Thoracic aorta (tissue), 2 donors: Measurements from ENCODE around the gene ZNHIT2. TPM values are rescaled to one million over a fixed set of nuclear protein-coding genes. Genes with fewer than 3 reads are reported as not detected.
A peak's percentile ranks its signal among the peaks of the same experiment; 100 is the strongest.
"Not testable (repeated sequence)": the region's sequence is repeated elsewhere in the genome, so short reads cannot be mapped to it uniquely, and the experiment has no call there.

ENCODE experiments used
- ATAC-seq: fragments of 150-250 bp; one replicate; pipeline ENCODE4 v1.8.0; 2017; ENCODE audit warnings: low read depth; ENCODE audit not compliant: insufficient number of reproducible peaks, low FRiP score
- DNase-seq: peaks from one replicate; pipeline ENCODE4 v3.0.0-alpha.2; 2020; ENCODE audit warnings: low spot score
- H3K27ac ChIP-seq, 2 donors: fragments of 200-600 bp; sonication (generic); 1 replicate in 1 of 2; 2 replicates in 1 of 2; pipeline ENCODE4 v1.5.1; 2016; ENCODE audit warnings: mild to moderate bottlenecking in 2 of 2, moderate library complexity in 2 of 2
- H3K27me3 ChIP-seq: fragments of 200-600 bp; sonication (generic); replicated peaks from 2 replicates; pipeline ENCODE4 v1.6.0; 2016; ENCODE audit warnings: mild to moderate bottlenecking; ENCODE audit not compliant: insufficient read depth
- H3K36me3 ChIP-seq: fragments of 200-600 bp; sonication (generic); one replicate; pipeline ENCODE4 v1.5.1; 2016
- H3K4me1 ChIP-seq, 2 donors: fragments of 200-600 bp; sonication (generic); 1 replicate in 1 of 2; 2 replicates in 1 of 2; pipeline versions ENCODE4 v1.5.1 to v1.6.0; 2016; ENCODE audit warnings: low read depth in 2 of 2, mild to moderate bottlenecking in 1 of 2; ENCODE audit not compliant: control insufficient read depth in 1 of 2
- H3K4me3 ChIP-seq: fragments of 200-600 bp; sonication (generic); 2 replicates; pipeline ENCODE4 v1.5.1; 2016; ENCODE audit warnings: mild to moderate bottlenecking
- H3K9me3 ChIP-seq: fragments of 200-600 bp; sonication (generic); 2 replicates; pipeline ENCODE4 v1.5.1; 2016
- total RNA-seq, 2 donors: library from RNA; depleted of rRNA; stranded (reverse); fragments of >200 nt; gene quantifications; one replicate each; pipeline versions ENCODE4 v1.1.0 to v1.2.3, GENCODE V29; 2016
- TF ChIP-seq, protein P1 (sequence below): fragments of 200-600 bp; sonication (generic); IDR thresholded peaks from one replicate; pipeline ENCODE4 v1.5.1; 2019; ENCODE audit warnings: antibody characterized with exemption

The ZNHIT2 gene
- total RNA-seq, 2 donors from 2014 or later = 10.0 to 13.8 TPM

- no peaks in the 10 kb centered on the region for H3K9me3 ChIP-seq
- H3K4me3 ChIP-seq = peak within 1 kb of the TSS; percentile 73
- TF ChIP-seq, protein P1, sequence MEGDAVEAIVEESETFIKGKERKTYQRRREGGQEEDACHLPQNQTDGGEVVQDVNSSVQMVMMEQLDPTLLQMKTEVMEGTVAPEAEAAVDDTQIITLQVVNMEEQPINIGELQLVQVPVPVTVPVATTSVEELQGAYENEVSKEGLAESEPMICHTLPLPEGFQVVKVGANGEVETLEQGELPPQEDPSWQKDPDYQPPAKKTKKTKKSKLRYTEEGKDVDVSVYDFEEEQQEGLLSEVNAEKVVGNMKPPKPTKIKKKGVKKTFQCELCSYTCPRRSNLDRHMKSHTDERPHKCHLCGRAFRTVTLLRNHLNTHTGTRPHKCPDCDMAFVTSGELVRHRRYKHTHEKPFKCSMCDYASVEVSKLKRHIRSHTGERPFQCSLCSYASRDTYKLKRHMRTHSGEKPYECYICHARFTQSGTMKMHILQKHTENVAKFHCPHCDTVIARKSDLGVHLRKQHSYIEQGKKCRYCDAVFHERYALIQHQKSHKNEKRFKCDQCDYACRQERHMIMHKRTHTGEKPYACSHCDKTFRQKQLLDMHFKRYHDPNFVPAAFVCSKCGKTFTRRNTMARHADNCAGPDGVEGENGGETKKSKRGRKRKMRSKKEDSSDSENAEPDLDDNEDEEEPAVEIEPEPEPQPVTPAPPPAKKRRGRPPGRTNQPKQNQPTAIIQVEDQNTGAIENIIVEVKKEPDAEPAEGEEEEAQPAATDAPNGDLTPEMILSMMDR = no peak
- H3K4me1 ChIP-seq = peaks cover 11 to 23% of the 10 kb centered on the region in 2 donors
- DNase-seq (peak; percentile 93), ATAC-seq (peak; percentile 74)
- H3K27me3 ChIP-seq = no peaks in the 10 kb centered on the region
- peaks cover 41% of the 10 kb centered on the region for H3K36me3 ChIP-seq
- peak within 1 kb of the TSS; percentile 78 to 96 for H3K27ac ChIP-seq
Measured at GRCh38 chr11:65121865-65122696, 4.6 kb upstream of the ZNHIT2 start, which contains the start of the genes FAU and MRPL49. TSS of gene FAU (minus strand) at chr11:65122134. CDS start at chr11:65121813, 321 bp downstream. TSS of gene MRPL49 (plus strand) at chr11:65122321. CDS start at chr11:65122347, 26 bp downstream.

GRCh38 chr11:65121447-65121864 is 4.0 kb upstream of the ZNHIT2 start:
- DNase-seq (no peak), ATAC-seq (no peak)
- Histone ChIP-seq H3K9me3 (no peaks in the 10 kb centered on the region), H3K4me1 (peaks cover 14 to 30% of the 10 kb centered on the region in 2 donors), H3K36me3 (peaks cover 35% of the 10 kb centered on the region), H3K4me3 (peak overlapping the region; percentile 73), H3K27ac (peak overlapping the region; percentile 78 to 96), H3K27me3 (no peaks in the 10 kb centered on the region)
- TF ChIP-seq, protein P1 = no peak

GRCh38 chr11:65120831-65121230 is 3.3 kb upstream of the ZNHIT2 start:
- Histone ChIP-seq H3K4me1 (peaks cover 18 to 36% of the 10 kb centered on the region in 2 donors), H3K27me3 (no peaks in the 10 kb centered on the region), H3K27ac (peak overlapping the region; percentile 78 to 96), H3K9me3 (no peaks in the 10 kb centered on the region), H3K36me3 (peaks cover 29% of the 10 kb centered on the region), H3K4me3 (peak overlapping the region; percentile 73)
- no peak for DNase-seq
- TF ChIP-seq, protein P1 = no peak
- ATAC-seq = no peak

- H3K4me3 ChIP-seq = no peak overlapping the region
- H3K9me3 ChIP-seq = no peaks in the 10 kb centered on the region
- ATAC-seq (no peak), DNase-seq (no peak)
- TF ChIP-seq, protein P1 = no peak
- H3K36me3 ChIP-seq = peaks cover 20% of the 10 kb centered on the region
- H3K27ac ChIP-seq = no peak overlapping the region
- no peaks in the 10 kb centered on the region for H3K27me3 ChIP-seq
- peaks cover 18 to 38% of the 10 kb centered on the region in 2 donors for H3K4me1 ChIP-seq
Measured at GRCh38 chr11:65119670-65119995, 2.1 kb upstream of the ZNHIT2 start.

- H3K27ac ChIP-seq, DNase-seq, H3K4me3 ChIP-seq, H3K27me3 ChIP-seq, H3K9me3 ChIP-seq, ATAC-seq: not testable (repeated sequence)
- Histone ChIP-seq H3K4me1 (peaks cover 18 to 38% of the 10 kb centered on the region in 2 donors), H3K36me3 (peaks cover 15% of the 10 kb centered on the region)
Measured at GRCh38 chr11:65118891-65119669, 1.6 kb upstream of the ZNHIT2 start.
